NCI-H82 (cell line): ENCODE measurements around the gene ASCC3.
"Not testable (repeated sequence)": the region's sequence is repeated elsewhere in the genome, so short reads cannot be mapped to it uniquely, and the experiment has no call there.

Experiments used
- DNase-seq: peaks from one replicate; lab custom pipeline; 2025; lab: John Stamatoyannopoulos, UW

ASCC3 gene

GRCh38 chr6:100803264-100804045, 77.7 kb downstream of the ASCC3 start:
- DNase-seq, result no peak

GRCh38 chr6:100801036-100801435, 80.1 kb downstream of the ASCC3 start:
- DNase-seq, result no peak

GRCh38 chr6:100796049-100796823, 84.9 kb downstream of the ASCC3 start:
- DNase-seq, result no peak

GRCh38 chr6:100790084-100790483, 91.0 kb downstream of the ASCC3 start:
- no peak for DNase-seq

- DNase-seq, result no peak
Observed at GRCh38 chr6:100785982-100786381, 95.1 kb downstream of the ASCC3 start.

- no peak for DNase-seq
Observed at GRCh38 chr6:100780648-100781047, 100.5 kb downstream of the ASCC3 start.

- DNase-seq, result no peak
Observed at GRCh38 chr6:100775667-100776066, 105.5 kb downstream of the ASCC3 start.

- DNase-seq, result no peak
Observed at GRCh38 chr6:100774681-100775080, 106.4 kb downstream of the ASCC3 start.

- no peak for DNase-seq
Observed at GRCh38 chr6:100768816-100769351, 112.2 kb downstream of the ASCC3 start.

GRCh38 chr6:100763617-100764241, 117.4 kb downstream of the ASCC3 start:
- DNase-seq, result no peak

GRCh38 chr6:100761841-100762240, 119.3 kb downstream of the ASCC3 start:
- DNase-seq, result no peak

- not testable (repeated sequence) for DNase-seq
Observed at GRCh38 chr6:100758386-100758785, 122.7 kb downstream of the ASCC3 start.

- peak; percentile 58 for DNase-seq
Observed at GRCh38 chr6:100753421-100753820, 127.7 kb downstream of the ASCC3 start.

- DNase-seq, result peak; percentile 47
Observed at GRCh38 chr6:100751590-100751989, 129.5 kb downstream of the ASCC3 start.

- no peak for DNase-seq
Observed at GRCh38 chr6:100745419-100746041, 135.6 kb downstream of the ASCC3 start.

GRCh38 chr6:100740439-100740838, 140.7 kb downstream of the ASCC3 start:
- no peak for DNase-seq

GRCh38 chr6:100737720-100738119, 143.4 kb downstream of the ASCC3 start:
- not testable (repeated sequence) for DNase-seq

- DNase-seq, result no peak
Observed at GRCh38 chr6:100731411-100731810, 149.7 kb downstream of the ASCC3 start.

GRCh38 chr6:100730001-100730980, 150.8 kb downstream of the ASCC3 start:
- DNase-seq, result peak; percentile 53

GRCh38 chr6:100726666-100727065, 154.5 kb downstream of the ASCC3 start:
- DNase-seq, result no peak

GRCh38 chr6:100724696-100725095, 156.4 kb downstream of the ASCC3 start:
- DNase-seq, result peak; percentile 42
